ENCODE data around the gene ZNF831.

Gene ZNF831

DNA sequence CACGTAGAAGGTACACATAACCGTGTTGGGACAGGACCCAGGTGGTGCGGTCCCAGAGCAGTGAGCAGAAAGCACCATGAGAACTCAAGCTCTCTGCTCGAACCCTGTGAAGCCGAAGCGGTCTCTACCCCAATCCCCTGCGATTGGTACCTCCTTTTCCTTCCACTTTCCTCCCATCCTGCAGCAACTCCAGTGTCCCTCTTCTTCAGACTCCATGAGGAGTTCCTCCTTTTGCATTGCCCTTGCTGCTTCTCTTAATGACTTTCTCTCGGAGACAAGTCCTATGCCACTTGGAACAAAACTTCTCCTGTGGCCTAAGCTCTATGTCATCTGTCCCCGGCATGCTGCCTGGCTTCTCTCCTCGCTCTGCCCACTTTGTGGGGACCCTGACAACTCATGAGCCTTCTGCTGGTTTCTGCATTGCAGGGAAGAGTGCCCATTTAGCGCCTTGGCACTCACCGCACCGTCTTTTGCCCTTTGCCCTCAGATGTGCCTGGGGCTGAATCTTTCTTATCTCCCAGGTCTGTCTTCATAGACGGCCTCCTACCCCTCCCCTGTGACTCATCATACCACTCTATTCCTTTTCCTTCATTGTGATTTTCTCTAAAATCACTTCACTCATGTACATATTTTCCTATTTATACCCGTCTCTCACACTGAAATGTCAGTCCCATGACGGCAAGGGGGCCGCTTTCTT lies 9.2 kb upstream of the ZNF831 start:
- DNase-seq = no peak

GRCh38 chr20:59157064-59157463 lies 6.6 kb upstream of the ZNF831 start:
- Histone ChIP-seq H3K36me3 (replicated peaks) (no peaks in the 10 kb centered on the region), H3K4me3 (ENCODE audit: low read depth, low read length) (no peak overlapping the region), H3K27ac (no peak overlapping the region), H3K27me3 (replicated peaks) (no peaks in the 10 kb centered on the region)
- DNase-seq = no peak
- TF ChIP-seq CTCF (IDR thresholded peaks at IDR 0.05; ENCODE audit: low read depth, low read length, missing control alignments) = no peak
- in situ Hi-C loops (cut with HindIII; ENCODE audit: low pct_ligation_motif_present, low sequenced_read_pairs) = no loop called here

More for the DNA sequence above, 9.2 kb upstream of the ZNF831 start:
- Histone ChIP-seq H3K27ac (no peak overlapping the region), H3K4me3 (ENCODE audit: low read depth, low read length) (no peak overlapping the region), H3K27me3 (replicated peaks) (no peaks in the 10 kb centered on the region), H3K36me3 (replicated peaks) (no peaks in the 10 kb centered on the region)
- in situ Hi-C loops (cut with HindIII; ENCODE audit: low pct_ligation_motif_present, low sequenced_read_pairs) = no loop called here
- no peak for TF ChIP-seq CTCF (IDR thresholded peaks at IDR 0.05; ENCODE audit: low read depth, low read length, missing control alignments)

GRCh38 chr20:59157531-59157930 lies 6.1 kb upstream of the ZNF831 start:
- no peak for DNase-seq
- Histone ChIP-seq H3K27me3 (replicated peaks) (no peaks in the 10 kb centered on the region), H3K36me3 (replicated peaks) (no peaks in the 10 kb centered on the region), H3K27ac (no peak overlapping the region), H3K4me3 (ENCODE audit: low read depth, low read length) (no peak overlapping the region)
- in situ Hi-C loops (cut with HindIII; ENCODE audit: low pct_ligation_motif_present, low sequenced_read_pairs) = no loop called here
- no peak for TF ChIP-seq CTCF (IDR thresholded peaks at IDR 0.05; ENCODE audit: low read depth, low read length, missing control alignments)

DNA sequence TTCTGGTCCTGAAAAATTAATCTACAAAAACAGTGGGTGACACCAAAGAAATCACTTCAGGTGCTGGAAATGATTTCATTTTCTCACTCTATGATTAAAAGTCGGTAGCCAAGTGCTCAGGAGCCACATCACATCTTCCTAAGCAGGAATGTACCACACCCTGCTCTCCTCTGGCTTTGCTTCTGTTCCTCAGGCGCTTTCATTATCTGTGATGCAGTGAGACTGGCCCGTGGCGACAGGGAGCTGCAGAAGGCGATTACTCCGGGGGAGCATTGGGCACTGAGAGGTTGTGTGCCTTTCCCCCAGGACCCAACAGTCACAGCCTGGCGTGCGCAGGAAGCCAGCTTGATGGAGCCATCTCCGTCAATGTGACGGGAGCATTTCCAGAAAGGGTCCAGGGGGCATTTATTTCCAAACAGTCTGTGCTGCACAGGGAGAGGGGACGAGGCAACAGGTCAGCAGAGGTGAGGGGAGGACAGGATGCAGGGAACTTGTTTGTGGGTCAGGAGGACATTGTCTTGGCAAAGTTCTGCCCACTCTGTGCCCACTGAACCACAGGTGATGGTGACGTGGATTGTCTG lies 5.6 kb upstream of the ZNF831 start:
- H3K27me3 ChIP-seq (replicated peaks) = no peaks in the 10 kb centered on the region
- no peak overlapping the region for H3K4me3 ChIP-seq (ENCODE audit: low read depth, low read length)
- H3K27ac ChIP-seq = no peak overlapping the region
- no peaks in the 10 kb centered on the region for H3K36me3 ChIP-seq (replicated peaks)
- no peak for DNase-seq
- no peak for TF ChIP-seq CTCF (IDR thresholded peaks at IDR 0.05; ENCODE audit: low read depth, low read length, missing control alignments)
- in situ Hi-C loops (cut with HindIII; ENCODE audit: low pct_ligation_motif_present, low sequenced_read_pairs) = no loop called here

GRCh38 chr20:59158673-59159072 lies 4.9 kb upstream of the ZNF831 start:
- no peak for DNase-seq
- no peak for TF ChIP-seq CTCF (IDR thresholded peaks at IDR 0.05; ENCODE audit: low read depth, low read length, missing control alignments)
- H3K27ac ChIP-seq = no peak overlapping the region
- H3K4me3 ChIP-seq (ENCODE audit: low read depth, low read length) = no peak overlapping the region
- in situ Hi-C loops (cut with HindIII; ENCODE audit: low pct_ligation_motif_present, low sequenced_read_pairs) = no loop called here
- no peaks in the 10 kb centered on the region for H3K36me3 ChIP-seq (replicated peaks)
- no peaks in the 10 kb centered on the region for H3K27me3 ChIP-seq (replicated peaks)

- Histone ChIP-seq H3K27me3 (replicated peaks) (no peaks in the 10 kb centered on the region), H3K4me3 (ENCODE audit: low read depth, low read length) (no peak overlapping the region), H3K36me3 (replicated peaks) (no peaks in the 10 kb centered on the region), H3K27ac (no peak overlapping the region)
- no peak for TF ChIP-seq CTCF (IDR thresholded peaks at IDR 0.05; ENCODE audit: low read depth, low read length, missing control alignments)
- no peak for DNase-seq
- in situ Hi-C loops (cut with HindIII; ENCODE audit: low pct_ligation_motif_present, low sequenced_read_pairs) = no loop called here
Observed at GRCh38 chr20:59159091-59159490, 4.5 kb upstream of the ZNF831 start.

All from brain microvascular endothelial cell (primary cell).